KOPT-K1 (cell line): ENCODE data around the gene OR1G1.
"Not testable (repeated sequence)": the region's sequence is repeated elsewhere in the genome, so short reads cannot be mapped to it uniquely, and the experiment has no call there.

Experiments used
- H3K27ac ChIP-seq: fragments of 200-600 bp; sonication (generic); 2 replicates; pipeline ENCODE4 v1.5.1; 2016; ENCODE audit warnings: antibody characterized with exemption, mild to moderate bottlenecking, low read depth, low read length; ENCODE audit not compliant: poor library complexity, severe bottlenecking
- H3K36me3 ChIP-seq: fragments of 200-600 bp; sonication (generic); 2 replicates; pipeline ENCODE4 v1.5.1; 2017; ENCODE audit warnings: antibody characterized with exemption, mild to moderate bottlenecking, low read length, moderate library complexity; ENCODE audit not compliant: insufficient read depth
- H3K9me3 ChIP-seq: fragments of 200-600 bp; sonication (generic); 2 replicates; pipeline ENCODE4 v1.5.1; 2017; ENCODE audit warnings: antibody characterized with exemption, low read length, mild to moderate bottlenecking; ENCODE audit not compliant: insufficient read depth, poor library complexity, severe bottlenecking

The OR1G1 gene

GRCh38 chr17:3127451-3127850, at the start of gene OR1G1:
TSS of gene OR1G1 (minus strand) at chr17:3127551. CDS start at chr17:3127551, 0 bp downstream.
- Histone ChIP-seq H3K36me3 (no peaks in the 10 kb centered on the region), H3K9me3 (no peaks in the 10 kb centered on the region), H3K27ac (no peak within 1 kb of the TSS)

GRCh38 chr17:3167574-3167973, 40.2 kb upstream of the OR1G1 start:
- peaks cover 10% of the 10 kb centered on the region for H3K9me3 ChIP-seq
- no peaks in the 10 kb centered on the region for H3K36me3 ChIP-seq
- no peak overlapping the region for H3K27ac ChIP-seq

- Histone ChIP-seq H3K36me3 (no peaks in the 10 kb centered on the region), H3K27ac (no peak overlapping the region), H3K9me3 (no peaks in the 10 kb centered on the region)
Measured at GRCh38 chr17:3157218-3157617, 29.9 kb upstream of the OR1G1 start.

- H3K27ac ChIP-seq: not testable (repeated sequence)
Measured at GRCh38 chr17:3137494-3137893, 10.1 kb upstream of the OR1G1 start.

GRCh38 chr17:3104322-3104721, 23.0 kb downstream of the OR1G1 start, which contains the start of gene OR1D2:
TSS of gene OR1D2 (minus strand) at chr17:3104422. CDS start at chr17:3092996, 11,426 bp downstream.
- no peaks in the 10 kb centered on the region for H3K9me3 ChIP-seq
- no peak within 1 kb of the TSS for H3K27ac ChIP-seq
- H3K36me3 ChIP-seq: no peaks in the 10 kb centered on the region

More at GRCh38 chr17:3137494-3137893, 10.1 kb upstream of the OR1G1 start:
- H3K36me3 ChIP-seq, H3K9me3 ChIP-seq: not testable (repeated sequence)
